ENCODE data around the gene PDE6D. TPM values are rescaled to one million over a fixed set of nuclear protein-coding genes. Genes with fewer than 3 reads are reported as not detected.

Gene PDE6D
- total RNA-seq, 2 donors from 2014 or later, result 20.0 to 21.4 TPM

DNA sequence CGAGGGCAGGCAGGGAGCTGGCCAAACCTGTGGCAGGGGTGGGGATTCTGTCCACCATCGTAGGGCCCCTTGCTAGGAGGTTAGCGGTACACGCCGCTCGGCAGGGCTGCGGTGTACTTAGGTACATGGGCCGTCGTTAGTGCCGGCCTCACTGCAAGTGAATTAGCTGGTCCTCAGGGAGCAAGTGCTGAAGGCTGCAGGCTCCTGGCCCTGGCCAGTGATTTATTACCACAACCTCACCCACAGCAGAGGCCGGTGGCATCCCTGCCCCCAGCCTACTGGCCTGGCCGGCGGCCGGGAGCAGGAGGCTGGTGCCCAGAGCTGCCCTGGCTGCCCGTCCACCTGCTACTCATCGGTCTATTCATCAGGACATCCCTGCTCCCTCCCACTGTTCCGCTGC lies 92.4 kb downstream of the PDE6D start:
- intact Hi-C loops (cut with DNase I), result no loop called here
- Histone ChIP-seq H3K27me3 (no peaks in the 10 kb centered on the region), H3K9me3 (no peaks in the 10 kb centered on the region), H3K36me3 (no peaks in the 10 kb centered on the region), H3K27ac (no peak overlapping the region), H3K9ac (ENCODE audit: low read depth in 2 of 2, low read length in 2 of 2) (no peak overlapping the region), H3K4me1 (no peaks in the 10 kb centered on the region), H3K4me3 (no peak overlapping the region)
- no peak for DNase-seq
- TF ChIP-seq, protein P1, sequence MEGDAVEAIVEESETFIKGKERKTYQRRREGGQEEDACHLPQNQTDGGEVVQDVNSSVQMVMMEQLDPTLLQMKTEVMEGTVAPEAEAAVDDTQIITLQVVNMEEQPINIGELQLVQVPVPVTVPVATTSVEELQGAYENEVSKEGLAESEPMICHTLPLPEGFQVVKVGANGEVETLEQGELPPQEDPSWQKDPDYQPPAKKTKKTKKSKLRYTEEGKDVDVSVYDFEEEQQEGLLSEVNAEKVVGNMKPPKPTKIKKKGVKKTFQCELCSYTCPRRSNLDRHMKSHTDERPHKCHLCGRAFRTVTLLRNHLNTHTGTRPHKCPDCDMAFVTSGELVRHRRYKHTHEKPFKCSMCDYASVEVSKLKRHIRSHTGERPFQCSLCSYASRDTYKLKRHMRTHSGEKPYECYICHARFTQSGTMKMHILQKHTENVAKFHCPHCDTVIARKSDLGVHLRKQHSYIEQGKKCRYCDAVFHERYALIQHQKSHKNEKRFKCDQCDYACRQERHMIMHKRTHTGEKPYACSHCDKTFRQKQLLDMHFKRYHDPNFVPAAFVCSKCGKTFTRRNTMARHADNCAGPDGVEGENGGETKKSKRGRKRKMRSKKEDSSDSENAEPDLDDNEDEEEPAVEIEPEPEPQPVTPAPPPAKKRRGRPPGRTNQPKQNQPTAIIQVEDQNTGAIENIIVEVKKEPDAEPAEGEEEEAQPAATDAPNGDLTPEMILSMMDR (IDR thresholded peaks at IDR 0.05), result no peak

DNA sequence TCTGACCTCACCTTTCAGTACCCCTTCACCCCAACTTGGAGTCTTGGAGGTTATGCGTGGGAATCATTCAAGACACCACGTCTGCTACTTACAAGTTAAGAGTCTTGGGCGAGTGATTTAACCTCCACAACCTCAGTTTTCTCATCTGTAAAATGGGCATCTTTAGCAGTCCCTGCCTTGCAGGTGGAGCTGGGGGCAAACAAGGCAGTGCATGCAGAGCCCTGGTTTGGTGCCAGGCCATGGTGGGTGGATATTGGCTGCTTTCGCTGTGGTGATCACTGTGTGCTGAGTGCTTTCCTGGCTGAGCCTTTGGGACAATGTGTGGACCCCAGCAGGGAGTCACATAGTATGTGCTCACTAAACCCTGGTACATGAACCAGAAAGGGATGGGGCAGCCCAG lies 93.1 kb downstream of the PDE6D start:
- H3K9me3 ChIP-seq, result no peaks in the 10 kb centered on the region
- H3K9ac ChIP-seq (ENCODE audit: low read depth in 2 of 2, low read length in 2 of 2), result no peak overlapping the region
- no peak overlapping the region for H3K27ac ChIP-seq
- intact Hi-C loops (cut with DNase I), result no loop called here
- no peak overlapping the region for H3K4me3 ChIP-seq
- no peaks in the 10 kb centered on the region for H3K4me1 ChIP-seq
- H3K36me3 ChIP-seq, result no peaks in the 10 kb centered on the region
- no peaks in the 10 kb centered on the region for H3K27me3 ChIP-seq
- DNase-seq, result no peak
- TF ChIP-seq, protein P1 (IDR thresholded peaks at IDR 0.05), result no peak

DNA sequence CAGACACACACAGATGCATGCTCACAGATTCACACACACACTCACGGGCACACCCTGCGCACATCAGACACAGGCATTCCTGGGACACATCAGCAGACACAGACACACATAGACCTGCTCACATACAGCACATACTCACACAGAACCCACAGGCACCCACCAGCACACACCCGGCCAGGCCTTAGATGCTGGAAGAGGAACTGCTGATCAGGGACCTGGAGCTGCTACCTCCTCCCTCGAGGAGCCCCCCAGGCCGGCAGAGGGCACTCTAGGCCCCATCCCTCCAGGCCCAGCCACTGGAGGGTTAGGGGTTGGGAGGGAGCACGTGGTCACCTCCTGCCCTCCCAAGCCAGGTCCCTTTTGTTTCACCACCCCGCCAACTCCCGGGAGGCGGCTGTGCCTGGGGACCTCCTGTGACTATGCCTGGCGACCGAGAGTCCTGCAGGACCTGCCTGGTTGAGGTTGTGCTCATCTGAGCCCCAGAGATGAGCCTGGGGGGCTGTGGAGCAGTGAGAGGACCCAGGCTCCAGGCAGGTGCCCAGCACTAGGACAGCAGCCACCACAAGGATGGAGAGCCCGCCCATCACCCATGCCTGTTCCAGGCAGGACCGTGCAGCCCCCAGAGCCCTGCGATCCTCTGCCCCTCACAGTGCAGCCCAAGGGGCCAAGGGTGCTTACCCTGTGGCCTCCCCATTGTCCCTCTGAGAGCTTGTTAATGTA lies 93.8 kb downstream of the PDE6D start:
- Histone ChIP-seq H3K9me3 (no peaks in the 10 kb centered on the region), H3K27ac (no peak overlapping the region), H3K4me1 (no peaks in the 10 kb centered on the region), H3K27me3 (no peaks in the 10 kb centered on the region), H3K4me3 (no peak overlapping the region), H3K9ac (ENCODE audit: low read depth in 2 of 2, low read length in 2 of 2) (no peak overlapping the region), H3K36me3 (no peaks in the 10 kb centered on the region)
- DNase-seq, result peak; percentile 69
- intact Hi-C loops (cut with DNase I), result no loop called here
- TF ChIP-seq, protein P1 (IDR thresholded peaks at IDR 0.05), result peak; percentile 41

DNA sequence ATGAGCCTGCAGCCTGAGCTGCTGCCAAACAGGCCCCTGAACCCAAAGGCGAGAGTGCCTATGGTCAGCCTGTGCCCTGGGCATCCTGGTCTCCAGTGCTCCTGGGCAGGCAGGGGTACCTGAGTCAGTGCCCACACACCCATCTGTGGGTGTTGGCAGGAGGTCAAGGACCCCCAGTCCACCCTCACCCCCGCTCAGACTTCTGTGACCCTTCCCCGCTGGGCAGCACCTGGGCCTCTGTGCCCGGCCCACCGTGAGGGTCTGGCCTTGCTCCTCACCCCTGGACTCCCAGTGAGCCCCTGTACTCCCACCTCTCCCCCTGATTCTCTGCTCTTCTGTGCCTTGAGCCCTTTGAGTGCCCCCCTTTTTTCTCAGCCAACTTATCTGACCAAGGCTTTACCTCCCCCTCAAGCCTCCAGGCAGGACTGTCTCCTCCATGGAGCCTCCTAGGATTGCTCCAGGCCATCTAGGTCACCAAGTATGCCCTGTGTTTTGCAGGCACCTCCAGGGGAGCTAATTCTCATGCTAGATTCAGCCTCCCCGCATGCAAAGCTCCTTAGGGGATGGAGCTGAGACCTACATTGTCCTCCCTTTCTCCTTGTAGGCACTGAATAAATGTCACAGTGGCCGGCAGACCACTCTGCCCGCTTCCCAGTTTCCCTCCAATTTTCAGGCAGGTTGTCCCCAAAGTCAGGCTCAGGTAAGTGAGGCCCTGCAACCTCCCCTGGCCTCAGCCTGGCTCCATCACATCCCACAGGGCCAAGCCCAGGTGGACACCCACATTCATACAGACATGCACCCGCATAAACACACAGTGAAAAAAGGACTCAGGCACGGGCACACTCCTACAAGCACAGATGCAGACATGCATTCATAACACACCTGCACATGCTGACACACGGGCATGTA lies 94.6 kb downstream of the PDE6D start:
- Histone ChIP-seq H3K9ac (ENCODE audit: low read depth in 2 of 2, low read length in 2 of 2) (no peak overlapping the region), H3K9me3 (no peaks in the 10 kb centered on the region), H3K4me3 (no peak overlapping the region), H3K36me3 (no peaks in the 10 kb centered on the region), H3K4me1 (no peaks in the 10 kb centered on the region), H3K27me3 (no peaks in the 10 kb centered on the region), H3K27ac (no peak overlapping the region)
- DNase-seq, result no peak
- intact Hi-C loops (cut with DNase I), result no loop called here
- TF ChIP-seq, protein P1 (IDR thresholded peaks at IDR 0.05), result no peak

DNA sequence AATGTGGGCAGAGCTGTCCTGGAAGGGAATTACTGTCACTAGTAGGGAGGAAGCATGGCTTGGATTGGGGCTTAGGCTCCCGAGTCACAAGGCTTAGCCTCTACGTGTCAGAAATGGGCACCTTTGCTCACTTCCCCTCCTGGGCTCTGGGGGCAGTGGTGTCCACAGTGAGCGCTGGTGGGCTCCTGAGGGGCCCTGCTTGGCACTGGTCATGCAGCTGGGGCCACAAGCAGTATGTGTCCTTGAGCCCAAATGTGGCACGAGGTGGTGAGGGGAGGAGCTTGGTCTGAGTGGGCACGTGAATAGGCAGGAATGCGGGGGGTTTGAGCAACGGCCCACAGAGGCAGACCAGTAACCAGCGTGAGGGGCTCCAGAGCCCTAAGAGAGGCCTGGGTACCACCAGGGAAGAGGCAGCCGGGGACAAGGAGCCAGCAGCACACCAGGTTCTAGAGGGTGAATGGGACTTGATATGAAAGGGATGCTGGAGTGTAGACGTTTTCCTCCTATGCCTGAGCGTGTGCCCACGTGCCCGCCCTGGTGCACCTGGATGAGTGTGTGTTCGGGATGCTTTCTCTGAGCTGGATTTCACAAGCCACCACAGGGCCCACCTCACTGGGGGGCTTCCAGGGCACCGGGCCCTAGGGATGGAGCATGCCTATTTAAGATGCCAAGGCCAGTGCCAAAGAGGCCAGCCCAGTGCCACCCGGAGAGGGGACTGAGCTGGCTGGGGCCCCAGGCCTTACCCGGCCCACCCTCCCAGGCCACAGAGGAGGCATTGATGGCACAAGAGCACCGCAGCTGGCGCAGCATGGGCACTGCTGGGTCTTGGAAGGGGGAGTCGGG lies 95.5 kb downstream of the PDE6D start:
- DNase-seq, result no peak
- Histone ChIP-seq H3K4me3 (no peak overlapping the region), H3K36me3 (no peaks in the 10 kb centered on the region), H3K27ac (no peak overlapping the region), H3K27me3 (no peaks in the 10 kb centered on the region), H3K9ac (ENCODE audit: low read depth in 2 of 2, low read length in 2 of 2) (no peak overlapping the region), H3K4me1 (no peaks in the 10 kb centered on the region), H3K9me3 (no peaks in the 10 kb centered on the region)
- TF ChIP-seq, protein P1 (IDR thresholded peaks at IDR 0.05), result no peak
- intact Hi-C loops (cut with DNase I), result loop anchor here (2.0 kb wide), 1 partner anchor 19 kb away; no protein-coding TSS in a partner anchor
